HG03280 (cell line): ENCODE data around the gene SAMD11.

ENCODE experiments used
- ATAC-seq: cut with Tn5 transposase; IDR thresholded peaks from one replicate; pipeline ENCODE4 v1.9.1; 2021; ENCODE audit warnings: mild to moderate bottlenecking, moderate library complexity; ENCODE audit not compliant: unreplicated experiment

The SAMD11 gene

GRCh38 chr1:992362-992761 is 68.6 kb downstream of the SAMD11 start:
- ATAC-seq, result no peak

- ATAC-seq, result no peak
Observed at GRCh38 chr1:993379-993995, 69.8 kb downstream of the SAMD11 start.
